H9 (cell line): ENCODE measurements around the gene MT3. TPM values are rescaled to one million over a fixed set of nuclear protein-coding genes. Genes with fewer than 3 reads are reported as not detected.
A peak's percentile ranks its signal among the peaks of the same experiment; 100 is the strongest.

Experiments
- DNase-seq: peaks from one replicate; pipeline ENCODE4 v3.0.0-alpha.2; 2017
- H2AFZ ChIP-seq: one replicate; pipeline ENCODE4 v1.6.1; 2013; ENCODE audit warnings: mild to moderate bottlenecking, low read length, control low read depth, moderate library complexity
- H2AK5ac ChIP-seq: 2 replicates; pipeline ENCODE4 v1.6.1; 2013; ENCODE audit warnings: low read length, control low read depth, mixed read lengths; ENCODE audit not compliant: insufficient read length
- H2BK120ac ChIP-seq: one replicate; pipeline ENCODE4 v1.6.1; 2013; ENCODE audit warnings: low read depth, mild to moderate bottlenecking, low read length, control low read depth, inconsistent platforms; ENCODE audit not compliant: poor library complexity, severe bottlenecking
- H2BK12ac ChIP-seq: 2 replicates; pipeline ENCODE4 v1.6.1; 2013; ENCODE audit warnings: low read length, control low read depth, mixed read lengths, low read depth; ENCODE audit not compliant: insufficient read length
- H2BK15ac ChIP-seq: 2 replicates; pipeline ENCODE4 v1.6.1; 2013; ENCODE audit warnings: low read depth, low read length, control low read depth
- H2BK20ac ChIP-seq: one replicate; pipeline ENCODE4 v1.6.1; 2013; ENCODE audit warnings: low read depth, mild to moderate bottlenecking, low read length, control low read depth, inconsistent platforms; ENCODE audit not compliant: poor library complexity, severe bottlenecking
- H2BK5ac ChIP-seq: 2 replicates; pipeline ENCODE4 v1.6.1; 2013; ENCODE audit warnings: low read length, control low read depth, mixed read lengths; ENCODE audit not compliant: insufficient read length
- H3K14ac ChIP-seq: 2 replicates; pipeline ENCODE4 v1.6.1; 2013; ENCODE audit warnings: low read length, control low read depth; ENCODE audit not compliant: insufficient read depth
- H3K18ac ChIP-seq: 2 replicates; pipeline ENCODE4 v1.6.1; 2013; ENCODE audit warnings: low read depth, mild to moderate bottlenecking, mixed read lengths, low read length, control low read depth; ENCODE audit not compliant: insufficient read length
- H3K23ac ChIP-seq: 2 replicates; pipeline ENCODE4 v1.6.1; 2013; ENCODE audit warnings: low read length, control low read depth, mixed read lengths, low read depth; ENCODE audit not compliant: insufficient read length
- H3K23me2 ChIP-seq: 2 replicates; pipeline ENCODE4 v1.6.1; 2013; ENCODE audit warnings: low read depth, mild to moderate bottlenecking, mixed read lengths, low read length, control low read depth; ENCODE audit not compliant: insufficient read length, poor library complexity, severe bottlenecking
- H3K27ac ChIP-seq: 2 replicates; pipeline ENCODE4 v1.5.1; 2013; ENCODE audit warnings: low read length, control low read depth, mixed read lengths, low read depth; ENCODE audit not compliant: insufficient read length
- H3K27me3 ChIP-seq: 2 replicates; pipeline ENCODE4 v1.6.1; 2013; ENCODE audit warnings: low read length, control low read depth, inconsistent platforms; ENCODE audit not compliant: insufficient read depth
- H3K4ac ChIP-seq: 2 replicates; pipeline ENCODE4 v1.6.1; 2013; ENCODE audit warnings: low read depth, mild to moderate bottlenecking, control low read depth, inconsistent platforms, low read length, moderate library complexity
- H3K4me1 ChIP-seq: 2 replicates; pipeline ENCODE4 v1.6.1; 2013; ENCODE audit warnings: low read length, control low read depth, inconsistent platforms; ENCODE audit not compliant: insufficient read depth
- H3K4me2 ChIP-seq: 2 replicates; pipeline ENCODE4 v1.6.1; 2013; ENCODE audit warnings: low read length, control low read depth, mixed read lengths; ENCODE audit not compliant: insufficient read length, insufficient read depth
- H3K56ac ChIP-seq: 2 replicates; pipeline ENCODE4 v1.6.1; 2013; ENCODE audit warnings: low read depth, mild to moderate bottlenecking, mixed read lengths, low read length, control low read depth; ENCODE audit not compliant: insufficient read length
- H3K79me1 ChIP-seq: 2 replicates; pipeline ENCODE4 v1.6.1; 2013; ENCODE audit warnings: low read depth, mild to moderate bottlenecking, moderate library complexity, low read length, control low read depth, inconsistent platforms; ENCODE audit not compliant: insufficient read depth, poor library complexity, severe bottlenecking
- H3K79me2 ChIP-seq: 2 replicates; pipeline ENCODE4 v1.6.1; 2013; ENCODE audit warnings: low read length, control low read depth, inconsistent platforms; ENCODE audit not compliant: insufficient read depth
- H3K9ac ChIP-seq: 2 replicates; pipeline ENCODE4 v1.6.1; 2013; ENCODE audit warnings: low read length, control low read depth, mixed read lengths; ENCODE audit not compliant: insufficient read length; ENCODE audit errors: extremely low read depth
- H3K9me3 ChIP-seq: one replicate; pipeline ENCODE4 v1.6.1; 2013; ENCODE audit warnings: low read depth, low read length, inconsistent platforms; ENCODE audit not compliant: control insufficient read depth
- H3T11ph ChIP-seq: one replicate; pipeline ENCODE4 v1.6.1; 2013; ENCODE audit warnings: mild to moderate bottlenecking, low read length, control low read depth, inconsistent platforms
- H4K20me1 ChIP-seq: one replicate; pipeline ENCODE4 v1.6.1; 2013; ENCODE audit not compliant: control insufficient read depth, insufficient read length, insufficient read depth
- H4K5ac ChIP-seq: 2 replicates; pipeline ENCODE4 v1.6.1; 2013; ENCODE audit warnings: low read depth, mild to moderate bottlenecking, mixed read lengths, low read length, control low read depth; ENCODE audit not compliant: insufficient read length
- H4K8ac ChIP-seq: replicated peaks from 2 replicates; pipeline ENCODE4 v1.6.1; 2013; ENCODE audit warnings: low read length, control low read depth, mixed read lengths, low read depth; ENCODE audit not compliant: insufficient read length
- H4K91ac ChIP-seq: 2 replicates; pipeline ENCODE4 v1.6.1; 2013; ENCODE audit warnings: low read depth, mild to moderate bottlenecking, moderate library complexity, mixed read lengths, low read length, control low read depth; ENCODE audit not compliant: insufficient read length
- H3K27ac Mint-ChIP-seq, 3 experiments: 2 replicates in 2 of 3; 3 replicates in 1 of 3; pipeline ENCODE4 v1.8.0; 2020 to 2021; ENCODE audit warnings: mixed read lengths in 3 of 3, mild to moderate bottlenecking in 1 of 3, moderate library complexity in 1 of 3
- H3K27me3 Mint-ChIP-seq: 2 replicates; pipeline ENCODE4 v1.8.0; 2021; ENCODE audit warnings: low read depth, mild to moderate bottlenecking, moderate library complexity, mixed read lengths
- H3K36me3 Mint-ChIP-seq, 3 experiments: 2 replicates in 2 of 3; 3 replicates in 1 of 3; pipeline ENCODE4 v1.8.0; 2020 to 2021; ENCODE audit warnings: low read depth in 3 of 3, mixed read lengths in 3 of 3; ENCODE audit not compliant: insufficient read depth in 1 of 3
- H3K4me1 Mint-ChIP-seq, 2 experiments: 2 replicates each; pipeline ENCODE4 v1.8.0; 2020; ENCODE audit warnings: mixed read lengths in 2 of 2
- H3K4me3 Mint-ChIP-seq, 2 experiments: 2 replicates in 1 of 2; 3 replicates in 1 of 2; pipeline ENCODE4 v1.8.0; 2020 to 2021; ENCODE audit warnings: mild to moderate bottlenecking in 2 of 2, mixed read lengths in 2 of 2, moderate library complexity in 1 of 2
- H3K9me3 Mint-ChIP-seq, 2 experiments: 2 replicates in 1 of 2; 3 replicates in 1 of 2; pipeline ENCODE4 v1.8.0; 2020; ENCODE audit warnings: mild to moderate bottlenecking in 2 of 2, mixed read lengths in 2 of 2, moderate library complexity in 1 of 2
- CTCF ChIP-seq: fragments of 200-600 bp; sonication (generic); conservative IDR thresholded peaks from 3 replicates; pipeline ENCODE4 v1.8.0; 2021; ENCODE audit warnings: antibody characterized with exemption, mild to moderate bottlenecking
- WGBS: extraction: QIAGEN DNeasy Blood & Tissue Kit; methylation state at CpG from one replicate; pipeline ENCODE4 v1.1.7; 2013; ENCODE audit warnings: missing lambda C conversion rate, low lambda C conversion rate, mixed read lengths; ENCODE audit not compliant: insufficient read length; ENCODE audit errors: extremely low coverage; 5-methylcytosine and 5-hydroxymethylcytosine counted together
- total RNA-seq: library from RNA; stranded (reverse); gene quantifications from 2 replicates; pipeline ENCODE4 v1.2.1, GENCODE V29; 2021

Gene MT3
- total RNA-seq, 1 experiment from 2014 or later = not detected

DNA sequence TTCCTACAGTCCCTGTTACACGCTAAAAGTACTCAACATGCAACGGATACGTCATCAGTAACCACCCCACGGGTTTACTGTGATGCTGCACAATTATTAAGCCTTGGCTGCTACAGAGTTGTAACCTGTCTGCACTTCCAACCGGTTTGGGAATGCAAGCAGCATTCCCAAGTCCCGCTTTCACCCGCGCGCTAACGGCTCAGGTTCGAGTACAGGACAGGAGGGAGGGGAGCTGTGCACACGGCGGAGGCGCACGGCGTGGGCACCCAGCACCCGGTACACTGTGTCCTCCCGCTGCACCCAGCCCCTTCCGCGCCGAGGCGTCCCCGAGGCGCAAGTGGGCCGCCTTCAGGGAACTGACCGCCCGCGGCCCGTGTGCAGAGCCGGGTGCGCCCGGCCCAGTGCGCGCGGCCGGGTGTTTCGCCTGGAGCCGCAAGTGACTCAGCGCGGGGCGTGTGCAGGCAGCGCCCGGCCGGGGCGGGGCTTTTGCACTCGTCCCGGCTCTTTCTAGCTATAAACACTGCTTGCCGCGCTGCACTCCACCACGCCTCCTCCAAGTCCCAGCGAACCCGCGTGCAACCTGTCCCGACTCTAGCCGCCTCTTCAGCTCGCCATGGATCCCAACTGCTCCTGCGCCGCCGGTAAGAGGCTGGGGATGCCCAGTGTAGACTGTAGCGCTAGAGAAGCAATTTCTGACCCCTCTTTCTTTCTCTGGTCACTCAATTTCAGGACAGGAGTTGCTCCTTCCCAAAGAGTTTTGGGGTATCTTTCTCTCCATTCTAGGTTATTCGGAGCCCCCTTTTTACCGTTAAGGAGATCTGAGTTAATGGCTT, 18.9 kb downstream of the MT3 start, which contains the start of gene MT2A:
TSS of gene MT2A (plus strand) at position 542 of the 833 bp plus-strand sequence. CDS start at position 614, 72 bp downstream.
- no peaks in the 10 kb centered on the region for H3K36me3 Mint-ChIP-seq
- H3K4me1 Mint-ChIP-seq = peaks cover 29 to 35% of the 10 kb centered on the region in 2 experiments
- peaks cover 21% of the 10 kb centered on the region; the same call in 1 of the 2 replicates for H3K27me3 ChIP-seq
- H3K27ac Mint-ChIP-seq = no peak within 1 kb of the TSS
- H4K20me1 ChIP-seq = no peaks in the 10 kb centered on the region
- no peak within 1 kb of the TSS for H2AFZ ChIP-seq
- no peak within 1 kb of the TSS for H3K9ac ChIP-seq
- no peak within 1 kb of the TSS for H3K27ac ChIP-seq
- no peak within 1 kb of the TSS for H2BK15ac ChIP-seq
- H3K23me2 ChIP-seq = peaks cover 8% of the 10 kb centered on the region
- peaks cover 6% of the 10 kb centered on the region; the same call in 1 of the 2 replicates for H3K4me1 ChIP-seq
- no peak within 1 kb of the TSS for H2BK120ac ChIP-seq
- no peak within 1 kb of the TSS for H2BK12ac ChIP-seq
- DNase-seq = peak; percentile 85
- no peak within 1 kb of the TSS for H4K91ac ChIP-seq
- H3K56ac ChIP-seq = no peak within 1 kb of the TSS
- no peak within 1 kb of the TSS for H3T11ph ChIP-seq
- peak within 1 kb of the TSS; percentile 73 for H3K4me2 ChIP-seq
- no peak within 1 kb of the TSS for H2BK20ac ChIP-seq
- no peak within 1 kb of the TSS for H2AK5ac ChIP-seq
- no peak for TF ChIP-seq CTCF
- H3K4ac ChIP-seq = no peak within 1 kb of the TSS
- no peaks in the 10 kb centered on the region for H3K79me1 ChIP-seq
- peaks cover 75% of the 10 kb centered on the region for H3K27me3 Mint-ChIP-seq
- 0 out of 2 replicates have a peak within 1 kb of the TSS, but pooled peaks have one; percentile 42 for H3K14ac ChIP-seq
- H3K4me3 Mint-ChIP-seq = peak within 1 kb of the TSS; percentile 65 to 84
- H3K23ac ChIP-seq = no peak within 1 kb of the TSS
- no peak within 1 kb of the TSS for H4K8ac ChIP-seq
- no peak within 1 kb of the TSS for H2BK5ac ChIP-seq
- H3K18ac ChIP-seq = no peak within 1 kb of the TSS
- no peaks in the 10 kb centered on the region for H3K9me3 ChIP-seq
- no peaks in the 10 kb centered on the region for H3K79me2 ChIP-seq
- no CpG with 5 or more reads among the region's 62 CpGs for WGBS
- no peak within 1 kb of the TSS for H4K5ac ChIP-seq
- H3K9me3 Mint-ChIP-seq = no peaks in the 10 kb centered on the region
